GM12878 (cell line): ENCODE data around the gene ADAMTSL3. TPM values are rescaled to one million over a fixed set of nuclear protein-coding genes. Genes with fewer than 3 reads are reported as not detected.

Source experiments
- ATAC-seq: fragments of 200-7000 bp; cut with Tn5 transposase; 3 replicates; pipeline ENCODE4 v1.9.1; 2020; ENCODE audit warnings: mild to moderate bottlenecking, moderate library complexity
- BruUV-seq: library from RNA; stranded (reverse); fragments of 400-500 nt; replicated peaks from 2 replicates; lab custom pipeline; 2021; lab: Mats Ljungman, UMichigan
- CTCF ChIA-PET: fragments of 300-600 bp; sonication (Branson Sonifier 250); formaldehyde crosslinking; extraction: SDS; loops from one replicate; lab custom pipeline; 2021; ENCODE audit warnings: inconsistent platforms; lab: Yijun Ruan, JAX
- POLR2A ChIA-PET: fragments of 350-600 bp; formaldehyde crosslinking; extraction: SDS; loops from one replicate; lab custom pipeline; 2021; ENCODE audit warnings: inconsistent platforms; lab: Charles Lee
- RAD21 ChIA-PET: fragments of 300-600 bp; sonication (Branson Sonifier 250); formaldehyde crosslinking; loops from one replicate; lab custom pipeline; 2023; ENCODE audit warnings: antibody characterized with exemption; ENCODE audit not compliant: unreplicated experiment; lab: Charles Lee
- SMC1A ChIA-PET: fragments of 300-600 bp; sonication (Branson Sonifier 250); formaldehyde crosslinking; loops from one replicate; lab custom pipeline; 2023; ENCODE audit not compliant: unreplicated experiment, uncharacterized antibody; lab: Charles Lee
- DNase-seq: peaks from one replicate; pipeline ENCODE4 v3.0.0-alpha.2; 2011; ENCODE audit warnings: low read depth, low spot score
- FAIRE-seq: peaks from 3 replicates; lab custom pipeline; 2011; peaks lifted over from hg19 to GRCh38; lab: Jason Lieb, UNC
- H2AFZ ChIP-seq: 2 replicates; pipeline ENCODE4 v1.6.0; 2011; ENCODE audit warnings: low read depth, low read length, control low read depth; ENCODE audit not compliant: control insufficient read depth
- H3K27ac ChIP-seq: 2 replicates; pipeline ENCODE4 v1.5.1; 2011; ENCODE audit warnings: control low read depth; ENCODE audit not compliant: control insufficient read depth, insufficient read depth
- H3K27me3 ChIP-seq, 2 experiments: replicated peaks in 1 of 2; 2 replicates each; pipeline versions ENCODE4 v1.6.0 to v1.6.1; 2011; ENCODE audit warnings: low read length in 1 of 2; ENCODE audit not compliant: control insufficient read depth in 2 of 2, insufficient read depth in 2 of 2
- H3K36me3 ChIP-seq, 2 experiments: 2 replicates each; pipeline ENCODE4 v1.5.1; 2011; ENCODE audit warnings: low read length in 1 of 2; ENCODE audit not compliant: control insufficient read depth in 2 of 2, insufficient read depth in 2 of 2
- H3K4me1 ChIP-seq: 2 replicates; pipeline ENCODE4 v1.6.1; 2011; ENCODE audit warnings: mild to moderate bottlenecking, low read length, moderate library complexity, mixed read lengths; ENCODE audit not compliant: control insufficient read depth, insufficient read depth
- H3K4me2 ChIP-seq: 2 replicates; pipeline ENCODE4 v1.6.0; 2011; ENCODE audit warnings: control low read depth; ENCODE audit not compliant: control insufficient read depth, insufficient read depth
- H3K4me3 ChIP-seq: fragments of 200-600 bp; sonication (generic); 2 replicates; pipeline ENCODE4 v1.5.1; 2016
- H3K79me2 ChIP-seq: 2 replicates; pipeline ENCODE4 v1.6.0; 2011; ENCODE audit warnings: low read length; ENCODE audit not compliant: control insufficient read depth, insufficient read depth
- H3K9ac ChIP-seq: 2 replicates; pipeline ENCODE4 v1.8.0; 2011; ENCODE audit warnings: low read length, control low read depth, mixed read lengths; ENCODE audit not compliant: control insufficient read depth, insufficient read depth
- H3K9me3 ChIP-seq: replicated peaks from 3 replicates; pipeline ENCODE4 v1.5.1; 2011; ENCODE audit warnings: mild to moderate bottlenecking, low read length; ENCODE audit not compliant: control insufficient read depth, insufficient read depth
- H4K20me1 ChIP-seq: 2 replicates; pipeline ENCODE4 v1.6.0; 2011; ENCODE audit not compliant: control insufficient read depth, insufficient read depth
- IKZF2 ChIP-seq, 2 experiments: fragments of 450-650 bp; IDR thresholded peaks; 2 replicates each; pipeline ENCODE4 v1.6.1; 2017; ENCODE audit warnings: mild to moderate bottlenecking in 2 of 2, moderate library complexity in 2 of 2
- KAT2A ChIP-seq: conservative IDR thresholded peaks from 2 replicates; pipeline ENCODE4 v1.6.1; 2011; ENCODE audit warnings: low read depth, low read length; ENCODE audit not compliant: control insufficient read depth
- WGBS: methylation state at CpG from one replicate; pipeline ENCODE4 v1.1.6; 2016; ENCODE audit warnings: low lambda C conversion rate; ENCODE audit not compliant: insufficient replicate concordance, insufficient coverage; ENCODE audit errors: missing lambda C conversion rate; 5-methylcytosine and 5-hydroxymethylcytosine counted together
- in situ Hi-C: fragments of 300-500 bp; cut with MboI; formaldehyde crosslinking; loops from 9 replicates; pipeline ENCODE4 v1.14.3; 2018; ENCODE audit warnings: mixed read lengths
- intact Hi-C: fragments of 100-400 bp; cut with micrococcal nuclease; formaldehyde crosslinking; loops from one replicate; pipeline ENCODE4 v1.14.2; 2022; ENCODE audit not compliant: unreplicated experiment
- polyA plus RNA-seq, 11 experiments: library from polyadenylated mRNA; depleted of rRNA in 4 of 11; unstranded in 6 of 11; stranded (reverse) in 5 of 11; fragments of >200 nt; fragmentation: Nextera tagmentation in 4 of 11; fragmentation: Illumina TruSeq in 1 of 11; extraction: Ambion mirVana in 4 of 11; extraction: Trizol in 1 of 11; gene quantifications; 1 replicate in 1 of 11; 2 replicates in 10 of 11; pipeline versions ENCODE4 v1.2.1 to v1.2.3, GENCODE V29; 2011 to 2016; ENCODE audit warnings: inconsistent platforms in 2 of 11, missing spikeins in 2 of 11, low read depth in 1 of 11
- total RNA-seq, 4 experiments: library from RNA; depleted of rRNA in 3 of 4; stranded (reverse); fragments of >200 nt in 3 of 4; fragmentation: Illumina TruSeq in 1 of 4; extraction: Trizol in 1 of 4; gene quantifications; 2 replicates each; pipeline versions ENCODE4 v1.2.1 to v1.2.3, GENCODE V29; 2013 to 2021
- TF ChIP-seq, protein P1 (sequence below): fragments of 150-350 bp; IDR thresholded peaks from 2 replicates; pipeline ENCODE4 v1.6.1; 2014; ENCODE audit warnings: mild to moderate bottlenecking, low read depth, low read length

ADAMTSL3 gene
- total and polyA plus RNA-seq, 10 of the 15 experiments (the other 5 are each of a cell fraction or from before 2014, with no cell fraction given), result 0.01 to 0.28 (median 0.13) TPM

DNA sequence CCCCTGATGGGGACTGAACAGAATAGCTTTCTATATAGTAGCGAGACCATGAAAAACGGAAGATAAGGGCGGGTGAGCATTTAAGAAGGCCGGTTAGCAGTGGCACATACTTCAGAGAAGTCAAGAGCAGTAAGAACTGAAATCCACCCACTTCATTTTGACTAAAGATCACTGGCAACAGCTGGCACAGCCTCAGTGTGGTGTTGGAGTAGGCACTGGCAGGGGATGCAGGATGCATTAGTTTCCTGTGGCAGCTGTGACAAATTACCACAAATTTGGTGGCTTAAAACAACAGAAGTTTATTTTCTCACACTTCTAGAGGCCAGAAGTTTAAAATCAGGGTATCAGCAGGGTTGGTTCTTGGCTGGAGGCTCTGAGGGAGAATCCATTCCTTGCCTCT, 176.5 kb downstream of the ADAMTSL3 start:
- TF ChIP-seq, protein P1, sequence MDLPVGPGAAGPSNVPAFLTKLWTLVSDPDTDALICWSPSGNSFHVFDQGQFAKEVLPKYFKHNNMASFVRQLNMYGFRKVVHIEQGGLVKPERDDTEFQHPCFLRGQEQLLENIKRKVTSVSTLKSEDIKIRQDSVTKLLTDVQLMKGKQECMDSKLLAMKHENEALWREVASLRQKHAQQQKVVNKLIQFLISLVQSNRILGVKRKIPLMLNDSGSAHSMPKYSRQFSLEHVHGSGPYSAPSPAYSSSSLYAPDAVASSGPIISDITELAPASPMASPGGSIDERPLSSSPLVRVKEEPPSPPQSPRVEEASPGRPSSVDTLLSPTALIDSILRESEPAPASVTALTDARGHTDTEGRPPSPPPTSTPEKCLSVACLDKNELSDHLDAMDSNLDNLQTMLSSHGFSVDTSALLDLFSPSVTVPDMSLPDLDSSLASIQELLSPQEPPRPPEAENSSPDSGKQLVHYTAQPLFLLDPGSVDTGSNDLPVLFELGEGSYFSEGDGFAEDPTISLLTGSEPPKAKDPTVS, result no peak
- TF ChIP-seq KAT2A, result no peak
- ChIA-PET RAD21 (no interaction called here), POLR2A (no interaction called here), SMC1A (no interaction called here), CTCF (interaction anchor here (1.0 kb wide), 1 partner anchor 8 kb away, joined by 3 read pairs; no protein-coding TSS in a partner anchor)
- WGBS, result 1% methylated on average over 4 of the region's 4 CpGs
- Histone ChIP-seq H3K9ac (no peak overlapping the region), H3K4me3 (no peak overlapping the region), H4K20me1 (no peaks in the 10 kb centered on the region), H2AFZ (no peak overlapping the region), H3K4me2 (no peak overlapping the region), H3K79me2 (no peaks in the 10 kb centered on the region), H3K27ac (no peak overlapping the region), H3K9me3 (no peaks in the 10 kb centered on the region), H3K4me1 (no peaks in the 10 kb centered on the region), H3K36me3 (no peaks in the 10 kb centered on the region), H3K27me3 (no peaks in the 10 kb centered on the region)
- in situ Hi-C loops (no loop called here), intact Hi-C loops (no loop called here)
- DNase-seq, result no peak
- no peak for FAIRE-seq
- no peak for ATAC-seq
- BruUV-seq, result no TSS peak

DNA sequence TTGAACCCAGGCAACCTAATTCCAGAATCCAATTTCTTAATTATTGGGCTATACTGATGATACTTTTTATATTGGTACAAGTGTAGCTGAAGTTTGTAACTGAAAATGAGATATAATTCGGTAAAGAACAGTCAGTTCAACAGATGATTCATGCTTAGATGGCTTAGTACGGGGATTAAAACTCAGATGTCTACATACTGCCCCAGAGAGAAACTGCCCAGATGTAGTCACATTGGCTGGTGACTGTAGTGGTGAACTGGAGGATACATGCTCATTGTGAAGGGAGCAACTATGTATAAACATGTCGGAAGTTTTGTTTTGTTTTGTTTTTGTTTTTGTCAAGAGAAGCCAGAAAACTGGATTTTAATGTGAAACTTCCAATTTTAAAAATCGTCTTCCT, 179.6 kb downstream of the ADAMTSL3 start:
- DNase-seq (no peak), ATAC-seq (no peak)
- Histone ChIP-seq H3K9ac (no peak overlapping the region), H3K4me1 (no peaks in the 10 kb centered on the region), H3K36me3 (no peaks in the 10 kb centered on the region), H4K20me1 (no peaks in the 10 kb centered on the region), H3K4me2 (no peak overlapping the region), H2AFZ (no peak overlapping the region), H3K4me3 (no peak overlapping the region), H3K79me2 (no peaks in the 10 kb centered on the region), H3K27me3 (no peaks in the 10 kb centered on the region), H3K9me3 (no peaks in the 10 kb centered on the region)
- intact Hi-C loops, result no loop called here
- WGBS, result 35% methylated on average over 4 of the region's 4 CpGs
- BruUV-seq, result no TSS peak
- POLR2A ChIA-PET, result no interaction called here
- CTCF ChIA-PET, result no interaction called here
- in situ Hi-C loops, result no loop called here
- no peak for TF ChIP-seq IKZF2 (IDR thresholded peaks at IDR 0.05)
- TF ChIP-seq, all 136 proteins: peak for 0
- no peak for FAIRE-seq
- ChIA-PET SMC1A (interaction anchor here (1.7 kb wide), 1 partner anchor 10 kb away, joined by 3 read pairs; no protein-coding TSS in a partner anchor), RAD21 (no interaction called here)
- H3K27ac ChIP-seq, result no peak overlapping the region
